Measurements from ENCODE around the gene SKA3.

GRCh38 chr13:21116141-21116540 lies 60.2 kb downstream of the SKA3 start:
- TF ChIP-seq CTCF (optimal IDR thresholded peaks at IDR 0.05 in 1 of 3, IDR thresholded peaks at IDR 0.05 in 1 of 3, conservative IDR thresholded peaks at IDR 0.05 in 1 of 3; ENCODE audit: extremely low read depth in 1 of 3, insufficient read depth in 2 of 3, low read length in 3 of 3) (no peak), EZH2 (IDR thresholded peaks at IDR 0.05; ENCODE audit: low read length) (no peak)
